K562 (cell line): Measurements from ENCODE around the gene ATXN7L1. TPM values are rescaled to one million over a fixed set of nuclear protein-coding genes. Genes with fewer than 3 reads are reported as not detected.

Experiments used
- HNRNPK ChIP-seq: fragments of 200-400 bp; formaldehyde crosslinking; IDR thresholded peaks from one replicate; pipeline ENCODE4 v1.6.1; 2018; ENCODE audit warnings: mild to moderate bottlenecking, low read depth, low read length; ENCODE audit not compliant: poor library complexity, severe bottlenecking
- OTX1 ChIP-seq: fragments of 450-650 bp; formaldehyde crosslinking; IDR thresholded peaks from 2 replicates; pipeline ENCODE4 v1.4.0; 2022; ENCODE audit warnings: mild to moderate bottlenecking
- PRMT5 ChIP-seq: sonication (generic); formaldehyde crosslinking; IDR thresholded peaks from 2 replicates; pipeline ENCODE4 v1.5.0; 2020; ENCODE audit warnings: missing genetic modification reagents
- RAD21 ChIP-seq, 2 experiments: fragments of 250-450 bp in 1 of 2; fragments of 450-650 bp in 1 of 2; sonication (Bioruptor Pico) in 1 of 2; formaldehyde crosslinking in 1 of 2; IDR thresholded peaks in 1 of 2; conservative IDR thresholded peaks in 1 of 2; 2 replicates each; pipeline versions ENCODE4 v1.4.0 to v1.8.0; 2020 to 2022; ENCODE audit warnings: mild to moderate bottlenecking in 2 of 2, moderate library complexity in 1 of 2
- RFX1 ChIP-seq: fragments of 450-650 bp; IDR thresholded peaks from 2 replicates; pipeline ENCODE4 v1.6.1; 2016; ENCODE audit warnings: mild to moderate bottlenecking, moderate library complexity
- SMC3 ChIP-seq: conservative IDR thresholded peaks from 2 replicates; pipeline ENCODE4 v1.6.1; 2011; ENCODE audit warnings: low read depth, low read length, improper control_type of control experiment; ENCODE audit not compliant: insufficient read depth
- TFAM ChIP-seq: fragments of 250-450 bp; sonication (Bioruptor Pico); conservative IDR thresholded peaks from 2 replicates; pipeline ENCODE4 v1.5.0; 2021; ENCODE audit warnings: mild to moderate bottlenecking, moderate library complexity
- polyA plus RNA-seq, 8 experiments: library from polyadenylated mRNA; depleted of rRNA in 4 of 8; stranded (reverse) in 5 of 8; unstranded in 3 of 8; fragments of >200 nt; fragmentation: Nextera tagmentation in 2 of 8; fragmentation: Illumina TruSeq in 1 of 8; extraction: Ambion mirVana in 2 of 8; extraction: Trizol in 1 of 8; gene quantifications; 2 replicates each; pipeline versions ENCODE4 v1.2.1 to v1.2.3, GENCODE V29; 2011 to 2014; ENCODE audit warnings: inconsistent platforms in 1 of 8, missing spikeins in 1 of 8
- total RNA-seq, 7 experiments: library from RNA; depleted of rRNA in 6 of 7; stranded (reverse); fragments of >200 nt in 6 of 7; fragmentation: Illumina TruSeq in 2 of 7; extraction: Trizol in 2 of 7; gene quantifications; 2 replicates each; pipeline versions ENCODE4 v1.2.1 to v1.2.3, GENCODE V29; 2011 to 2021; ENCODE audit warnings: low replicate concordance in 1 of 7
- TF ChIP-seq, protein P1 (sequence below): fragments of 450-650 bp; formaldehyde crosslinking; IDR thresholded peaks from 2 replicates; pipeline ENCODE4 v1.4.0; 2020; ENCODE audit warnings: mild to moderate bottlenecking, moderate library complexity

The ATXN7L1 gene
- total and polyA plus RNA-seq, 9 of the 15 experiments (the other 6 are each of a cell fraction or from before 2014, with no cell fraction given), result 6.6 to 13.7 (median 10.7) TPM

DNA sequence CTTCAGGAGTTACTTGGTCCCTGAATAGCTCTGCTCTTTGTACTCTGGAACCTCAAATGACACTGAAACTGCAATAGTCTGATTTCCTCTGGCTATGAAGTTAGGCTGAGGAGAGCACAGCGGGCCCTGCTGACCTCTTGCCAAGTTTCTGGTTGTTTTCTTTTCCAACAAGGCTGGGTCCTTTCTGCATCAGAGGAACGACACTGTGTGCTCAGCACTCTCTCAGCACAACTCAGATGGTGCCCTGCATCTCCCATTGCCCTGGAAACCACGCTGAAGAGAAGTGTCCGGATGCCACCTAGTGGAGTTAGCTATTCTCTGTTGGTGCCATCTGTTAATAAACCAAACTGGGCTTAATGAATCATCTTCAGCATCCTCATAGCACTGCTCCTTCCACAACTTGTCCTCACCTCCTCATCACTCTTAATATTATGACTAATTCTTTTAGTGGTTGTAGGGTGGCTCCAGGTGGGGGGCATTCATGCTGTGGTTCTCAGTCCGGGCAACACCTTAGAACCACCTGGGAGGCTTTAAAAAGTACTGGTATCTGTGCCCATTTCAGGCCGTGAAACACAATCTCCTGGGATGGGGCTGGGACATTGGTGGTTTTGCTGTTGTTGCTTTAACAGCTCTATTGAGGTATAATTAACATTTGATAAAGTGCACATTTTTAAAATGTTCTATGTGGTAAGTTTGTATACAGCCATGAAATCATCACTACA is 286.9 kb downstream of the ATXN7L1 start (continued):
- TF ChIP-seq RAD21 (CRISPR knock-in tag; conservative IDR thresholded peaks at IDR 0.05 in 1 of 2, IDR thresholded peaks at IDR 0.05 in 1 of 2), result peak; percentile 25 to 72; a peak in 3 of 4 replicates
- no peak for TF ChIP-seq TFAM (CRISPR knock-in tag)
- peak; percentile 66 for TF ChIP-seq RFX1
- TF ChIP-seq PRMT5 (CRISPR knock-in tag), result no peak
- no peak for TF ChIP-seq HNRNPK
- 0 out of 2 replicates have a peak, but pooled peaks have one; percentile 36 for TF ChIP-seq SMC3
- TF ChIP-seq OTX1, result no peak
- TF ChIP-seq, protein P1, sequence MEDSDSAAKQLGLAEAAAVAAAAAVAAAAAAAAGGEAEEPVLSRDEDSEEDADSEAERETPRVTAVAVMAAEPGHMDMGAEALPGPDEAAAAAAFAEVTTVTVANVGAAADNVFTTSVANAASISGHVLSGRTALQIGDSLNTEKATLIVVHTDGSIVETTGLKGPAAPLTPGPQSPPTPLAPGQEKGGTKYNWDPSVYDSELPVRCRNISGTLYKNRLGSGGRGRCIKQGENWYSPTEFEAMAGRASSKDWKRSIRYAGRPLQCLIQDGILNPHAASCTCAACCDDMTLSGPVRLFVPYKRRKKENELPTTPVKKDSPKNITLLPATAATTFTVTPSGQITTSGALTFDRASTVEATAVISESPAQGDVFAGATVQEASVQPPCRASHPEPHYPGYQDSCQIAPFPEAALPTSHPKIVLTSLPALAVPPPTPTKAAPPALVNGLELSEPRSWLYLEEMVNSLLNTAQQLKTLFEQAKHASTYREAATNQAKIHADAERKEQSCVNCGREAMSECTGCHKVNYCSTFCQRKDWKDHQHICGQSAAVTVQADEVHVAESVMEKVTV (CRISPR knock-in tag), result 0 out of 2 replicates have a peak, but pooled peaks have one; percentile 38
